Measurements from ENCODE around the gene RAD54L. TPM values are rescaled to one million over a fixed set of nuclear protein-coding genes. Genes with fewer than 3 reads are reported as not detected.
A peak's percentile ranks its signal among the peaks of the same experiment; 100 is the strongest.
"Not testable (repeated sequence)": the region's sequence is repeated elsewhere in the genome, so short reads cannot be mapped to it uniquely, and the experiment has no call there.

RAD54L gene
- total RNA-seq, 2 experiments from 2014 or later: 0.33 to 1.0 TPM

DNA sequence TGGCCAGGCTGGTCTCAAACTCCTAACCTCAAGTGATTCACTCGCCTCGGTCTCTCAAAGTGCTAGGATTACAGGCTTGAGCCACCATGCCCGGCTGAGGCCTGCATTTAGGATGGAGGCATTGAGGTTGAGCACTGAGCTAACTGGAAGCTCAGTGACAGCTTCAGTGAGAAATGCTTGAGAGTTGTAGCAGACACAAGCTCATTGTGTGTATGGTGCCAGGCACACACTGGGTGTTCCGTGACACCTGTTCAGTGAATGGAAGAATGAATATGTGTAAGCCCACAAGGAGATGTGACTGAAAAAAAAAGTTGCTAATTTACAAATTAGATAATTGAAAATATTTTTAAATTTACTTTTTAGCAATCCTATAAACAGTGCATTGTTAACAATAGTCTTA, 22.6 kb upstream of the RAD54L start:
- CTCF ChIA-PET: no interaction called here
- Mint-ChIP-seq H3K9me3 (no peaks in the 10 kb centered on the region), H3K4me3 (no peak overlapping the region), H3K36me3 (ENCODE audit: low read depth) (no peaks in the 10 kb centered on the region), H3K27me3 (no peaks in the 10 kb centered on the region), H3K27ac (no peak overlapping the region), H3K4me1 (ENCODE audit: low read depth) (no peaks in the 10 kb centered on the region)
- DNase-seq (no peak), ATAC-seq (ENCODE audit: poor library complexity) (no peak)
- H3K4me3 ChIP-seq (ENCODE audit: low read length): no peak overlapping the region
- H3K9me3 ChIP-seq (ENCODE audit: control insufficient read depth in 1 of 2, insufficient read depth in 1 of 2, low read length in 2 of 2): no peaks in the 10 kb centered on the region
- intact Hi-C loops (cut with DNase I, micrococcal nuclease): loop anchor here in 1 of 2 experiments (1.0 kb wide), 2 partner anchors 27 to 188 kb away; no protein-coding TSS in a partner anchor
- POLR2A ChIA-PET: no interaction called here
- H3K4me1 ChIP-seq (ENCODE audit: insufficient read depth, low read length): peaks cover 4% of the 10 kb centered on the region
- TF ChIP-seq CTCF (IDR thresholded peaks at IDR 0.05): no peak
- no peaks in the 10 kb centered on the region for H3K36me3 ChIP-seq (ENCODE audit: insufficient read depth, low read length)
- H3K27me3 ChIP-seq (ENCODE audit: control insufficient read depth in 1 of 2, insufficient read depth in 2 of 2, low read length in 2 of 2): no peaks in the 10 kb centered on the region
- H3K27ac ChIP-seq (ENCODE audit: low read depth in 1 of 2, low read length in 2 of 2): no peak overlapping the region

- H3K4me3 Mint-ChIP-seq; intact Hi-C loops (cut with DNase I, micrococcal nuclease); H3K27ac Mint-ChIP-seq; DNase-seq; H3K27me3 Mint-ChIP-seq; CTCF ChIA-PET; POLR2A ChIA-PET; H3K9me3 ChIP-seq (ENCODE audit: control insufficient read depth in 1 of 2, insufficient read depth in 1 of 2, low read length in 2 of 2); H3K4me1 ChIP-seq (ENCODE audit: insufficient read depth, low read length); H3K27me3 ChIP-seq (ENCODE audit: control insufficient read depth in 1 of 2, insufficient read depth in 2 of 2, low read length in 2 of 2); ATAC-seq (ENCODE audit: poor library complexity); H3K36me3 ChIP-seq (ENCODE audit: insufficient read depth, low read length); H3K36me3 Mint-ChIP-seq (ENCODE audit: low read depth); H3K9me3 Mint-ChIP-seq; H3K4me3 ChIP-seq (ENCODE audit: low read length); H3K27ac ChIP-seq (ENCODE audit: low read depth in 1 of 2, low read length in 2 of 2); H3K4me1 Mint-ChIP-seq (ENCODE audit: low read depth): not testable (repeated sequence)
These were observed 16.3 kb upstream of the RAD54L start for GRCh38 chr1:46231231-46231630.

DNA sequence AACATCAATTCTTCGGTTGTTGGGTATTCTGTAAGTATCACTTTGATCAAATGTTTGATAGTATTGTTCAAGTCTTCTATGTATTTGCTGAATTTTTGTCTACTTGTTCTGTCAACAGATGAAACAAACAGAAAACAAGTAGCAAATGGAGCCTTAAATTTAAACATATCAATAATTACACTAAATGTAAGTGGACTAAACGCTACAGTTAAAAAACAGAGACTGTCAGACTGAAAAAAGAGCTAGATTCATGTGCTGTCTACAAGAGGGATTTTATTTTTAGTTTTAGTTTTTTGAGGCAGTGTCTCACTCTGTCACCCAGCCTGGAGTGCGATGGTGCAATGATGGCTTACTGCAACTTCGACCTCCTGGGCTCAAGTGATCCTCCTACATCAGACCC, 10.7 kb upstream of the RAD54L start:
- H3K4me3 ChIP-seq (ENCODE audit: low read length): no peak overlapping the region
- H3K36me3 ChIP-seq (ENCODE audit: insufficient read depth, low read length): no peaks in the 10 kb centered on the region
- TF ChIP-seq CTCF (IDR thresholded peaks at IDR 0.05): no peak
- H3K27me3 ChIP-seq (ENCODE audit: control insufficient read depth in 1 of 2, insufficient read depth in 2 of 2, low read length in 2 of 2): no peaks in the 10 kb centered on the region
- ChIA-PET CTCF (interaction anchor here (0.5 kb wide), 1 partner anchor 8 kb away, joined by 3 read pairs; no protein-coding TSS in a partner anchor), POLR2A (no interaction called here)
- H3K36me3 Mint-ChIP-seq (ENCODE audit: low read depth): no peaks in the 10 kb centered on the region
- ATAC-seq (ENCODE audit: poor library complexity) (no peak), DNase-seq (no peak)
- no peak overlapping the region for H3K27ac ChIP-seq (ENCODE audit: low read depth in 1 of 2, low read length in 2 of 2)
- intact Hi-C loops (cut with DNase I, micrococcal nuclease): no loop called here
- no peak overlapping the region for H3K27ac Mint-ChIP-seq
- H3K9me3 Mint-ChIP-seq: no peaks in the 10 kb centered on the region
- H3K27me3 Mint-ChIP-seq: no peaks in the 10 kb centered on the region
- H3K4me3 Mint-ChIP-seq: no peak overlapping the region
- no peaks in the 10 kb centered on the region for H3K9me3 ChIP-seq (ENCODE audit: control insufficient read depth in 1 of 2, insufficient read depth in 1 of 2, low read length in 2 of 2)
- no peaks in the 10 kb centered on the region for H3K4me1 Mint-ChIP-seq (ENCODE audit: low read depth)
- no peaks in the 10 kb centered on the region for H3K4me1 ChIP-seq (ENCODE audit: insufficient read depth, low read length)

DNA sequence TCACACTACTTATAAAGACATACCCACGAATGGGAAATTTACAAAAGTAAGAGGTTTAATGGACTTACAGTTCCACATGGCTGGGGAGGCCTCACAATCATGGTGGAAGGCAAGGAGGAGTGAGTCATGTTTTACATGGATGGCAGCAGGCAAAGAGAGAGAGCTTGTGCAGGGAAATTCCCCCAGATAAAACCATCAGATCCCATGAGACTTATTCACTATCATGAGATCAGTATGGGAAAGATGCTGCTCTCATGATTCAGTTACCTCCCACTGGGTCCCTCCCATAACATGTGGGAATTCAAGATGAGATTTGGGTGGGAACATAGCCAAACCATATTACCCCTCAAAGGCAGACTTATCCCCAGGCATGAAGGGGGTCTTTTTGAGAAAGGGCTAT, 8.7 kb upstream of the RAD54L start:
- intact Hi-C loops (cut with DNase I, micrococcal nuclease); H3K4me1 ChIP-seq (ENCODE audit: insufficient read depth, low read length); CTCF ChIA-PET; H3K27ac Mint-ChIP-seq; ATAC-seq (ENCODE audit: poor library complexity); H3K36me3 ChIP-seq (ENCODE audit: insufficient read depth, low read length); H3K9me3 Mint-ChIP-seq; H3K36me3 Mint-ChIP-seq (ENCODE audit: low read depth); H3K4me3 ChIP-seq (ENCODE audit: low read length); H3K27me3 Mint-ChIP-seq; POLR2A ChIA-PET; H3K4me3 Mint-ChIP-seq; H3K4me1 Mint-ChIP-seq (ENCODE audit: low read depth); H3K27me3 ChIP-seq (ENCODE audit: control insufficient read depth in 1 of 2, insufficient read depth in 2 of 2, low read length in 2 of 2); H3K9me3 ChIP-seq (ENCODE audit: control insufficient read depth in 1 of 2, insufficient read depth in 1 of 2, low read length in 2 of 2); H3K27ac ChIP-seq (ENCODE audit: low read depth in 1 of 2, low read length in 2 of 2): not testable (repeated sequence)
- peak in 1 of 14 experiments; percentile 32 for DNase-seq

GRCh38 chr1:46241733-46242132, 5.8 kb upstream of the RAD54L start:
- H3K27me3 ChIP-seq (ENCODE audit: control insufficient read depth in 1 of 2, insufficient read depth in 2 of 2, low read length in 2 of 2); intact Hi-C loops (cut with DNase I, micrococcal nuclease); ATAC-seq (ENCODE audit: poor library complexity); H3K27ac Mint-ChIP-seq; DNase-seq; POLR2A ChIA-PET; CTCF ChIA-PET; H3K4me1 ChIP-seq (ENCODE audit: insufficient read depth, low read length); H3K4me3 ChIP-seq (ENCODE audit: low read length); H3K27ac ChIP-seq (ENCODE audit: low read depth in 1 of 2, low read length in 2 of 2); H3K9me3 Mint-ChIP-seq; H3K4me3 Mint-ChIP-seq; H3K36me3 ChIP-seq (ENCODE audit: insufficient read depth, low read length); H3K36me3 Mint-ChIP-seq (ENCODE audit: low read depth); H3K27me3 Mint-ChIP-seq; H3K9me3 ChIP-seq (ENCODE audit: control insufficient read depth in 1 of 2, insufficient read depth in 1 of 2, low read length in 2 of 2): not testable (repeated sequence)
- H3K4me1 Mint-ChIP-seq (ENCODE audit: low read depth): peaks cover 12% of the 10 kb centered on the region

Data from CD4-positive, alpha-beta T cell (primary cell).